ENCODE measurements around the gene HNRNPC. TPM values are rescaled to one million over a fixed set of nuclear protein-coding genes. Genes with fewer than 3 reads are reported as not detected.

HNRNPC gene
- total RNA-seq, 3 donors from 2014 or later: 386 to 760 (median 480) TPM

GRCh38 chr14:21252149-21252548 lies 17.1 kb downstream of the HNRNPC start:
- no peak for TF ChIP-seq CTCF (IDR thresholded peaks at IDR 0.05)
- TF ChIP-seq POLR2AphosphoS5 (IDR thresholded peaks at IDR 0.05): no peak
- no peak for TF ChIP-seq POLR2A (IDR thresholded peaks at IDR 0.05)
- no peaks in the 10 kb centered on the region for H3K9me3 ChIP-seq
- H3K27me3 ChIP-seq: no peaks in the 10 kb centered on the region
- no peaks in the 10 kb centered on the region for H3K36me3 ChIP-seq
- no peak overlapping the region for H3K27ac ChIP-seq
- intact Hi-C loops (cut with DNase I; ENCODE audit: low total_unique reads): no loop called here
- H3K4me1 ChIP-seq: peaks cover 0 to 7% of the 10 kb centered on the region in 2 donors
- H3K4me3 ChIP-seq: no peak overlapping the region
- DNase-seq (ENCODE audit: low spot score in 2 of 2): no peak

GRCh38 chr14:21251215-21251614 lies 18.0 kb downstream of the HNRNPC start:
- intact Hi-C loops (cut with DNase I; ENCODE audit: low total_unique reads): no loop called here
- no peaks in the 10 kb centered on the region for H3K27me3 ChIP-seq
- TF ChIP-seq POLR2AphosphoS5 (IDR thresholded peaks at IDR 0.05) (no peak), CTCF (IDR thresholded peaks at IDR 0.05) (no peak), POLR2A (IDR thresholded peaks at IDR 0.05) (no peak)
- H3K27ac ChIP-seq: no peak overlapping the region
- no peak for DNase-seq (ENCODE audit: low spot score in 2 of 2)
- H3K9me3 ChIP-seq: no peaks in the 10 kb centered on the region
- peaks cover 0 to 4% of the 10 kb centered on the region in 2 donors for H3K4me1 ChIP-seq
- no peaks in the 10 kb centered on the region for H3K36me3 ChIP-seq
- H3K4me3 ChIP-seq: no peak overlapping the region

DNA sequence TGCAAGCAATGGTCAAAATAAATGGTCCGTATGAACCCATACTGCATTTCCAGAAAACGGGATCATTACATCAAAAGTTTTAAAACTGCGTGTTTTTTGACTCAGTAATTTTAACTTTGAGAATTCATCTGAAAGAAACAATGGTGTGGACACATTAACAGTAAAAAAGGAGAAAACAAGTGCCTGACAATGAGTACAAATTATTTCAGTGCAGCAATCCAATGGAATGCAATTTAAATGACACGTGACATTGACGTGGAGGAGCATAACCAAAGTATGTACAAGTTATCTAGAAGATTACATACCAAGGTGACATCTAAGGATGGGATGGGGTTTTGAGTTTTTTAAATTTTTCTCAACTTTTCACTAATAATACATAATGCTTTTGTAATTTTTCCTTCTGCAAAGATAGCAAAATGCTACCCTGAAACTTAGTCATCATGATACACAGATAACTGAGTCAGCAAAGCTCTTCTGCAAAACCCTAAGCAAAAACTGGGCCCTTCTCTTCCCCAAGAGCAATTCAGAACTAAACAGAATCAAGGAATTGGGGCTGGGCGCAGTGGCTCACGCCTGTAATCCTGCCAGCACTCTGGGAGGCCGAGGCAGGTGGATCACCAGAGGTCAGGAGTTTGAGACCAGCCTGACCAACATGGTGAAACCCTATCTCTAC lies 20.4 kb downstream of the HNRNPC start:
- Histone ChIP-seq H3K27ac (no peak overlapping the region), H3K36me3 (no peaks in the 10 kb centered on the region), H3K4me1 (no peaks in the 10 kb centered on the region), H3K27me3 (no peaks in the 10 kb centered on the region), H3K4me3 (no peak overlapping the region), H3K9me3 (no peaks in the 10 kb centered on the region)
- no peak for DNase-seq (ENCODE audit: low spot score in 2 of 2)
- intact Hi-C loops (cut with DNase I; ENCODE audit: low total_unique reads): no loop called here
- TF ChIP-seq POLR2A (IDR thresholded peaks at IDR 0.05) (no peak), POLR2AphosphoS5 (IDR thresholded peaks at IDR 0.05) (no peak), CTCF (IDR thresholded peaks at IDR 0.05) (no peak)

DNA sequence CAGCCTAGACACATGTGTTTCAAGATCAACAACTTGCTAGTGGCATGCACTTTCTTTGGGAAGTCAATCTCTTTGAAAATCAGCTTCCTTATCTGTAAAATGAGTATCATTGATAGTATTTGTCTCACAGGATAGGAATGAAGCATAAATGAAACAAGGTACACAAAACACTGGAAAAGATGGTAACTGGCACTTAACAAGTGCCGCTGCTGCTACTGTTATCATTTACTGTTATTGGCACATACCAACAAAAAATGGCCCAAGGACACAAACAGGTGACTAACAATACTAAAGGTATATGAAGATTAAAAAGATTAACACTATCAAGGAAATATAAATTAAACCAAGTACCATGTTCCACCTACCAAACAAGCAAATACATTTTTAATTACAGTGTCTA lies 20.9 kb downstream of the HNRNPC start:
- TF ChIP-seq POLR2A (IDR thresholded peaks at IDR 0.05): no peak
- TF ChIP-seq CTCF (IDR thresholded peaks at IDR 0.05): no peak
- no peak for TF ChIP-seq POLR2AphosphoS5 (IDR thresholded peaks at IDR 0.05)
- H3K4me1 ChIP-seq: no peaks in the 10 kb centered on the region
- DNase-seq (ENCODE audit: low spot score in 2 of 2): no peak
- no peaks in the 10 kb centered on the region for H3K27me3 ChIP-seq
- H3K27ac ChIP-seq: no peak overlapping the region
- intact Hi-C loops (cut with DNase I; ENCODE audit: low total_unique reads): no loop called here
- H3K36me3 ChIP-seq: no peaks in the 10 kb centered on the region
- H3K9me3 ChIP-seq: no peaks in the 10 kb centered on the region
- H3K4me3 ChIP-seq: no peak overlapping the region

GRCh38 chr14:21245813-21246212 lies 23.4 kb downstream of the HNRNPC start:
- H3K27ac ChIP-seq: no peak overlapping the region
- H3K4me3 ChIP-seq: no peak overlapping the region
- TF ChIP-seq POLR2AphosphoS5 (IDR thresholded peaks at IDR 0.05) (no peak), POLR2A (IDR thresholded peaks at IDR 0.05) (no peak), CTCF (IDR thresholded peaks at IDR 0.05) (no peak)
- no peaks in the 10 kb centered on the region for H3K27me3 ChIP-seq
- H3K36me3 ChIP-seq: no peaks in the 10 kb centered on the region
- no peak for DNase-seq (ENCODE audit: low spot score in 2 of 2)
- H3K9me3 ChIP-seq: no peaks in the 10 kb centered on the region
- intact Hi-C loops (cut with DNase I; ENCODE audit: low total_unique reads): no loop called here
- H3K4me1 ChIP-seq: no peaks in the 10 kb centered on the region

Measured in breast epithelium (tissue), 4 donors.